Stimulated activated CD8-positive, alpha-beta memory T cell treated with anti-CD3 and anti-CD28 coated beads, Interleukin-12 subunit alpha, Interleukin-12 subunit beta, amount 100 ng/mL, for 24 hours (primary cell): ENCODE data around the gene SLC39A11.

Experiments used
- DNase-seq: peaks from one replicate; pipeline ENCODE4 v3.0.0-alpha.2; 2020; ENCODE audit errors: extremely low read depth

The SLC39A11 gene

GRCh38 chr17:72754513-72754912, 338.0 kb downstream of the SLC39A11 start:
- no peak for DNase-seq

- DNase-seq, result no peak
Measured at GRCh38 chr17:72751746-72752145, 340.7 kb downstream of the SLC39A11 start.

DNA sequence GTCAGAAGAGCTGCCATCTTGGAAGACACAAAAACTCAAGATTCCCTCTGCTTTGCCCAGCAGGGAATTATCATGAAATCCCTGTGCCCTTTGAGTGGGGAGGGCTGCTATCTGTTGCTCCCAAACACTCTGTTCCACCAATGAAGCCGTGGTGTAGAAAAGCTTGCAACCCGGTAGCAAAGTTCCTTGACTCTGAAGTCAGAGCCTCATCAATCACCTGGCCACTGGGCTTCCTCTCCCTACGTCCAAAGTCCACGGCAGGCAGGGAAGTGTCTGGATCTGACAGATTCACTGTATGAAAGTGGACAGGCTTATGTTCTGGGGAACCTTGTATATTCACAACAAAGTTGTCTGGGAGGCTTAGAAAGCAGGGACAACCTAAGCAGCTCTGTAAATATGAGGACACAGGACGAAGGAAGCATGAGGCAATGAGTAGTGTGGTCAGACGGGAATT, 343.3 kb downstream of the SLC39A11 start:
- no peak for DNase-seq

DNA sequence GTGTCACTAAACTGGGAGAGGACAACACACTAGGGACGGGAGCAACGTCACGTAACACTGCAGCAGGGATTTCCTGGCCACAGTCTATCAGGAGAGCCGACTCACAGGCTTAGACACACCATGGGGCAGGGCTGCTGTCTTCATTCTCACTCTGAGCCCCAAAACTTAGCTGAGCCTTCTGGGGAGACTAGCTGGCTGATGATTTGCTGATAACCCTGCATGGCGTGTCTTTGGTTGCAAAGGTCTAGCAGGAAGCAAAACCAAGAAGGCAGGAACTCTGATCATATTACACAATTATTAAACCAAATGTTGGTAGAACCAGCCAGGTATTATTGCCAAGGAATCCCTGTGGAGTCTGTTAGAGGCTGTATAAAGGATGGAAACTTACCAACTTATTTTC, 345.0 kb downstream of the SLC39A11 start:
- no peak for DNase-seq

DNA sequence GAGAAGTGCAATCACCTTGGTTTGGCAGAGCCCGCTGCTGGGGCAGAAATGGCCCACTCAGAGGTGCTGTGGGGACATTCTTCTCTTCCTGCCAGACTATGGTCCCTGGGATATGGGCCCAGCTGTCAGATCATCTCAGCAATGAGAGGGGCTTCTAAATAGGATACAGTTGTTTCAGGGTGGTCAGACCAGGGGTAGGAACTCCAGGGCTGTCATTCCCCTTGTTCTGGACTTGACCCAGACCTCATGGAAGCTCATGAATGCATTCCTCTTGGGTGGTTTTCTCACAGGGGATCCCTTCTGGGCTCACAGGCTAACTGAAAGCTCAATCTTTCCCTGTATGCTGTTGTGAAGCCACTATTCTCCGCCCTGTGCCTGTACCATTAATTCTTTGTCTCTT, 347.2 kb downstream of the SLC39A11 start:
- no peak for DNase-seq

GRCh38 chr17:72743037-72743467, 349.4 kb downstream of the SLC39A11 start:
- DNase-seq, result no peak

- no peak for DNase-seq
Measured at GRCh38 chr17:72737151-72737690, 355.3 kb downstream of the SLC39A11 start.

DNA sequence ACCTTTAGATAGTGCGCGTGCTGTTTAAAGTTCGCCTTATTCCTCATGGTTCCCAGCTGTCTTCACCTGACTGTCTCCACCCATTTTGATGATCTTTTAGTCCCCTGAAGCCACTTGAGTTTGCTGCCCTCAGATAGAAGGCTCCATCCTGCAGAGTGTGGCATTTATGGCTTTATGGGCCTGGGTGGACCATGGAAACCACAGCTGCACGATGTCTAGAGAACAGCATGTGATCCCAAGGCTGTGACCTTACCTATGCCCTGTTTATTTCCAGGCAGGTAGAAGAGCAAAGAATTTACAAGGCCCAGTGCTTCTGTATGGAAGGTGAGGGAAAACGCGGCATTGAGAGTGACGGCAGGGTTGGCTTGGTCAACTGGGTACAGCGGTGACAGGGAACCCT, 356.9 kb downstream of the SLC39A11 start:
- no peak for DNase-seq

GRCh38 chr17:72735048-72735447, 357.4 kb downstream of the SLC39A11 start:
- DNase-seq, result no peak

DNA sequence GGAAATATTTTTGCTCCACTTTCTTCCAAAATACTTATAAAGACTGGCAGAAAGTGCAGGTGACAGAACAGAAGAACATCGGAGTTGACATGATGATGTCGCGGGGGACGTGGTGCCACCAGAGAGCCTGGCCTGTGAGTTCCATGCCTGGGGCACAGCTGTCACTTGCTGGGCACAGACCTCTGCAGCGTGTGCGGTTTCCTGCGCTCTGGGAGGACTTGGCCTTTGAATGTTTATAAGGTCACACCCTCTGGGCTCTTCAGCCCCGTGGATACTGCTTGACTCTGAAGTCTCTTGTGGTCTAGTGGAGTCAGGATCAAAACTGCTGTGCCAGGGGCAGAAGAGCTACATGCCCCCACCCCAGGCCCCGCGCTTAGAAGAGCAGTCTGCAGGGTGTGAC, 357.9 kb downstream of the SLC39A11 start:
- no peak for DNase-seq

DNA sequence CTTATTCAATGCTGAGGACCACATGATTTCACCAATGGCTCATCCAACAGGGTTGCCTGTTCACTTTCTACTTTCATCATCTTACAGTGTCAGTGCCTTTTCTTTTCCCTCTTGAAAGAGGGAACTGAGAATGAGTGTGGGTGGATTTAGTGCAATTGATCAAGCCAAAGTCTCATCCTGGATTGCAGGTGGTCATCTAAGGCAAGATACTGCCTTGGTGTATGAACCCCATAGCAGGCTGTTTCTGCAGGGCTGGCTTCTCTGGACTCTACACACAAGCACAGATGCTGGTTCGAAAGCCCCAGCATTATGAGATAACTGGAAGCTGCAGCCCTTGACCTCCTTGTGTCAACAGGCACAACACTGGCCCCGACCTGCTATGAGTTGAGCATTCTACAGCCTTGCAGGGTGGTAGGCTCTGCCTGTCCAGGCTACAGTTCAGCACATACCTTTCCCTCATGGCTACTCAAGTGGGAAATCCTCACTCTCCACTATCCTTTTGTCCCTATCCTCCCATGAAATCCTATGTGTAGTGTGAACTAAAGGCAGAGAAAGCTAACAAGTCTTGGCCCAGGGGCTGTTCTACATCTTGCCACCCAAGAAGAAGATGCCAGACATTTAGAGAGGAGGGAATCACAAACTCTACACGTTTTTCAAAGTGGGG, 358.7 kb downstream of the SLC39A11 start:
- no peak for DNase-seq

DNA sequence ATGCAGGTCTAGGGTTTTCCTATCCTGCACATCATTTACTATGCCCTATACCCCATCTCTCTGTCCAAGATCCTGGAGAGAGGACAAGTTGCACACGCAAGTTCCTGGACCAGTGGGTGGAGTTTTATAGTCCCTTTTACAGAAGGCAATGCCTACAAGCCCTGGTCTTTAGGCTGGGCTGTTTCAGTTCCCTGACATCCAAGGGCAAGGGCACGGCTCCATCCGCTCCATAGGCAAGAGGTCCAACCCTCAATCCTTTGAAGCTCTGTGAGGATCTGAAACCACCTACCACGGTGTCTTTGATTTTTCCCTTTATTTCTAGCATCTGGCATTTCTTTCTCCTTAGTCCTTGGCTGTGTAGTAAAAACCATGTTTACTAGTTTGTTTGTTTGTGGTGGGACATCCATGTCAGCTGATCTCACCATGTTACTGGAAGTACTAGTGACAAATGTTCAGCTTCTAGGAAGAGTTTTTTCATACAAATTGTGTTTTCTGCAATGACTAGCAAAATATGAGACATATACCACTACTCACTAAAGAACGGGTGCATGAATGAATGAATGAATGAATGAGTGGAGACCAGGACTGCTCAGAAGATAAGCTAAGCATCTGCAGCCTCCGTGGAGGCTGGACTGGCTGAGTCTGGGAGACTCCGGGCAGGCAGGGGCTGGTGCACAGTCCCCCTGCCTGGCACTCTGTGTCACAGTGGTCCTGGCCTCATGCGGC, 359.4 kb downstream of the SLC39A11 start:
- no peak for DNase-seq

DNA sequence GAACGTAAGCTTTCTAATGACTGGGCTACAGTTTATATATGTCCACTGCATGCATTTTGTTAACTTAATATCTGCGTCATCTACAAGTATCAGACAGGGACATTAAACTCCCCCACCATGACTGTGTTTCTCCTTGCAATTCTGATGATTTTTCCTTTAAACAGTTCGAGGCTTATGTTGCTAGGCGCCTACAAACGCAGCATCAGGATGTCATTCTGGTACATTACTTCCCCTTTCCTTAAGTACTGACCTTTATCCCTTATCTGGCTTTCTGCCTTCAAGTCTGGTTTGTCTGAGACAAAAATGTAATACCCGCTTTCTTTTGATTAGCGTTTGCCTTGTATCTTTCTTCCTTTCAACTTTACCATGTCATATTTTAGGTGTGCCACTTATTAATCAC, 362.4 kb downstream of the SLC39A11 start:
- DNase-seq, result no peak

DNA sequence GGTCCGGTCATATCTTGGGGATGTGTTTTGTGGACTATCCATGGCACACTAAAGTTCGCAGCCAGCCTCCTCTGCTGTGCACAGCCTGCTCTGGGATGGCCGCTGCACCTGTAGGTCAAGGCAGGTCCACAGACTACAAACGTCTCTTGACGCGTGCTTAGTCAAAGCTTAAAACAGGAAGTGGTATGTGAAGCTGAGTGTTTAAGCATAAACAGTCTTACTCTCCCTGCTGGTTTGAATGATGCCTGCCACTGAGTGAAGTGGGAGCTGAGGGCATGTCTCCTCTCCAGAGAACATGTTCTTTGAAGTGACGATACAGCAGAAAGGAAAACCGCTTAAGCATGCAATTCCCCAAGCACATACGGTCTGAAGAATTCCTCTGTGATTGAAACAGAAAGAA, 365.6 kb downstream of the SLC39A11 start:
- DNase-seq, result no peak

DNA sequence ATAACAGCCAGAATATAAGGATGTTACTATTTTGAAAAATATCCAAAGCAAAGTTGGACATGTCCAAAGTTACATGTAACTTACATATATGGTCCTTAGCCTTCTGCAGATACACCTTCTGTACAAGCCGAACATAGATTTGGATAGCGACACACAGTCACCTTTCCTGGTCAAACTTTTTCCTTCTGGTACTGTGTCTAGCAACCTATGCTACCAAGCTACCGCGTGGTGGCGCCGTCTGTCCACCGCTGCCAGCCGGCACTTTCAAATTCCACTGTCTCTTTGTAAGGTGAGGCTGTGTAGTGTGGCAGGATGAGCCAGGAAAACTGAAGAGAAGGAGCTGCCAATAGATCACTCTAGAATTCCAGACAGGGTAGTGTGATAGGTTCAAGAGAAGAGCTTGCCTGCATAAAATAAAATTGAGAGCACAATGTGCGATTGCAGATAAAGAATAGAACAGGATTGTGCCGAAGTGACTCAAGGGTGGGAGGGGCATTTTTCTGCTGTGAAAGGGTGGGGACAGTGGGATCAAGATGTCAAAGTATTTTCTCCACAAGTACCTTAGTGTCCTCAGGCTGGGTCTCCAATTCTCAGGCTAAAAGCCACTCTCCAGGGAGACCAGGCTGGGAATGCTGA, 366.9 kb downstream of the SLC39A11 start:
- no peak for DNase-seq

DNA sequence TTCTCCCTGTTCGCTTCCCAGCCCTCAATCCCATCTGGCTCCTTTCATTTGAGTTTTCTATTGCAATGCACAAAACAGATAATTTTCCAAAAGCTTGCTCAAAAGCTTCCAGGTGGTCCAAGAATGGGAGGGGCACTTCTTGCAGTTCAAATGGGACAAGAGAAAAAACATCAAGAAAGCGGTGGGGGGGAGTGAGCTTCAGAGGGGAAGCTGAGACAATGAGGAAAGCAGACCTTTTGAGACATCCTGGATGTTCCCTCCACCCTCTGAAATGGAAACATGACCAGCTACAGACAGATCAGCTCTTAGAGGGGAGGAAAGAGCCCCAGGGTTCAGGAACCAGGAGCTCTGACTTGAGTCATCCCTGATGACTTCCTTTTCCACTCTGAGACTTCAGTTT, 368.2 kb downstream of the SLC39A11 start:
- no peak for DNase-seq

- no peak for DNase-seq
Measured at GRCh38 chr17:72723711-72724110, 368.8 kb downstream of the SLC39A11 start.

- DNase-seq, result no peak
Measured at GRCh38 chr17:72720494-72720825, 372.0 kb downstream of the SLC39A11 start.

- no peak for DNase-seq
Measured at GRCh38 chr17:72719578-72720493, 372.7 kb downstream of the SLC39A11 start.

- no peak for DNase-seq
Measured at GRCh38 chr17:72719206-72719577, 373.3 kb downstream of the SLC39A11 start.

GRCh38 chr17:72717676-72718075, 374.8 kb downstream of the SLC39A11 start:
- DNase-seq, result no peak

GRCh38 chr17:72717276-72717675, 375.2 kb downstream of the SLC39A11 start:
- no peak for DNase-seq
